ENCODE data around the gene HSF2.

DNA sequence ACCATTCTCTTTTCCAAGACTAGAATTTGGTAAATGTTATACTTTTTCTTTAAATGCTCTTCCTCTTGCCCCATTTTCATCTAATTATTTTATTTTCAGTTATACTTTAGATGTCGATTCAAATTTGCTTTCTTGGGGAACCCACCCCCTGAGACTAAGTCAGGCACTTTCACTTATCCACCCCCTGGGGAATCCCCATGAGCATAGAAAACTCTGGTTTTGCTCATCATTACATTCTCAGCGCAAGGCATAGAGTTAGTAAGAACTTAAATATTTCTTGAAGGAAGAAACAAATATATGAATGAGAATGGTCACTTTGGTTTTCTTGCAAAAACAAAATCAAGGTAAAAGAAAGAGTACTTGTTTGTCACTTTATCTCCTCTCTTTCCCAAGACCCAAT, 25.1 kb upstream of the HSF2 start:
- TF ChIP-seq, protein P1, sequence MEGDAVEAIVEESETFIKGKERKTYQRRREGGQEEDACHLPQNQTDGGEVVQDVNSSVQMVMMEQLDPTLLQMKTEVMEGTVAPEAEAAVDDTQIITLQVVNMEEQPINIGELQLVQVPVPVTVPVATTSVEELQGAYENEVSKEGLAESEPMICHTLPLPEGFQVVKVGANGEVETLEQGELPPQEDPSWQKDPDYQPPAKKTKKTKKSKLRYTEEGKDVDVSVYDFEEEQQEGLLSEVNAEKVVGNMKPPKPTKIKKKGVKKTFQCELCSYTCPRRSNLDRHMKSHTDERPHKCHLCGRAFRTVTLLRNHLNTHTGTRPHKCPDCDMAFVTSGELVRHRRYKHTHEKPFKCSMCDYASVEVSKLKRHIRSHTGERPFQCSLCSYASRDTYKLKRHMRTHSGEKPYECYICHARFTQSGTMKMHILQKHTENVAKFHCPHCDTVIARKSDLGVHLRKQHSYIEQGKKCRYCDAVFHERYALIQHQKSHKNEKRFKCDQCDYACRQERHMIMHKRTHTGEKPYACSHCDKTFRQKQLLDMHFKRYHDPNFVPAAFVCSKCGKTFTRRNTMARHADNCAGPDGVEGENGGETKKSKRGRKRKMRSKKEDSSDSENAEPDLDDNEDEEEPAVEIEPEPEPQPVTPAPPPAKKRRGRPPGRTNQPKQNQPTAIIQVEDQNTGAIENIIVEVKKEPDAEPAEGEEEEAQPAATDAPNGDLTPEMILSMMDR (IDR thresholded peaks at IDR 0.05), result no peak
- TF ChIP-seq MAZ (IDR thresholded peaks at IDR 0.05; ENCODE audit: borderline replicate concordance, low read depth, low read length) (no peak), RFX5 (IDR thresholded peaks at IDR 0.05) (no peak), ZFP36 (IDR thresholded peaks at IDR 0.05; ENCODE audit: borderline replicate concordance, partially characterized antibody) (no peak), JUNB (IDR thresholded peaks at IDR 0.05) (no peak)
